Smooth muscle cell of the brain vasculature (primary cell): ENCODE measurements around the gene SULT2A1.
"Not testable (repeated sequence)": the region's sequence is repeated elsewhere in the genome, so short reads cannot be mapped to it uniquely, and the experiment has no call there.

ENCODE experiments used
- DNase-seq: peaks from one replicate; pipeline ENCODE4 v3.0.0-alpha.2; 2012; ENCODE audit warnings: low read depth, low spot score

The SULT2A1 gene

GRCh38 chr19:47860602-47861297 is 25.4 kb downstream of the SULT2A1 start:
- DNase-seq, result no peak

GRCh38 chr19:47859838-47860237 is 26.3 kb downstream of the SULT2A1 start:
- not testable (repeated sequence) for DNase-seq

- not testable (repeated sequence) for DNase-seq
Observed at GRCh38 chr19:47858646-47859285, 27.3 kb downstream of the SULT2A1 start, which contains the start of gene TPRX2. TPRX2 (plus strand) TSS chr19:47859235; CDS start chr19:47859247, 12 bp downstream.

GRCh38 chr19:47858231-47858630 is 27.9 kb downstream of the SULT2A1 start:
- not testable (repeated sequence) for DNase-seq

GRCh38 chr19:47854459-47854858 is 31.7 kb downstream of the SULT2A1 start:
- DNase-seq, result no peak

GRCh38 chr19:47853003-47853402 is 33.1 kb downstream of the SULT2A1 start:
- DNase-seq, result no peak

GRCh38 chr19:47848823-47849473 is 37.2 kb downstream of the SULT2A1 start:
- DNase-seq, result no peak

- DNase-seq, result no peak
Observed at GRCh38 chr19:47848425-47848822, 37.7 kb downstream of the SULT2A1 start.

GRCh38 chr19:47842941-47843340 is 43.2 kb downstream of the SULT2A1 start:
- DNase-seq, result no peak

- no peak for DNase-seq
Observed at GRCh38 chr19:47839913-47840312, 46.2 kb downstream of the SULT2A1 start.

GRCh38 chr19:47839411-47839810 is 46.7 kb downstream of the SULT2A1 start:
- DNase-seq, result no peak

GRCh38 chr19:47836038-47836437 is 50.1 kb downstream of the SULT2A1 start:
- DNase-seq, result no peak

- no peak for DNase-seq
Observed at GRCh38 chr19:47832723-47833122, 53.4 kb downstream of the SULT2A1 start.

GRCh38 chr19:47826800-47827199 is 59.3 kb downstream of the SULT2A1 start:
- no peak for DNase-seq

- DNase-seq, result no peak
Observed at GRCh38 chr19:47824396-47824795, 61.7 kb downstream of the SULT2A1 start.

GRCh38 chr19:47821460-47822020 is 64.6 kb downstream of the SULT2A1 start, which contains the start of gene CRX:
CRX (plus strand) TSS chr19:47821937; CDS start chr19:47834444, 12,507 bp downstream.
- DNase-seq, result no peak
